ENCODE measurements around the gene SLC35C1. TPM values are rescaled to one million over a fixed set of nuclear protein-coding genes. Genes with fewer than 3 reads are reported as not detected.

Gene SLC35C1
- total RNA-seq, 1 donor from 2014 or later, result 24.7 TPM

- intact Hi-C loops (cut with DNase I), result no loop called here
- Histone ChIP-seq H3K27ac (no peak overlapping the region), H3K9me3 (no peaks in the 10 kb centered on the region), H3K27me3 (ENCODE audit: low read depth) (no peaks in the 10 kb centered on the region), H3K4me1 (peaks cover 27% of the 10 kb centered on the region), H3K36me3 (peaks cover 49% of the 10 kb centered on the region), H3K4me3 (no peak overlapping the region)
- DNase-seq (no peak), ATAC-seq (no peak)
- no peak for TF ChIP-seq CTCF (IDR thresholded peaks at IDR 0.05)
Observed at GRCh38 chr11:45811571-45812290, 6.8 kb downstream of the SLC35C1 start.

- DNase-seq (no peak), ATAC-seq (no peak)
- no peaks in the 10 kb centered on the region for H3K9me3 ChIP-seq
- H3K4me1 ChIP-seq, result peaks cover 15% of the 10 kb centered on the region
- no peaks in the 10 kb centered on the region for H3K27me3 ChIP-seq (ENCODE audit: low read depth)
- H3K36me3 ChIP-seq, result peaks cover 46% of the 10 kb centered on the region
- no peak overlapping the region for H3K27ac ChIP-seq
- intact Hi-C loops (cut with DNase I), result no loop called here
- TF ChIP-seq CTCF (IDR thresholded peaks at IDR 0.05), result no peak
- H3K4me3 ChIP-seq, result no peak overlapping the region
Observed at GRCh38 chr11:45812581-45813548, 7.9 kb downstream of the SLC35C1 start.

- peaks cover 20% of the 10 kb centered on the region for H3K36me3 ChIP-seq
- DNase-seq, result no peak
- H3K27ac ChIP-seq, result no peak overlapping the region
- no peaks in the 10 kb centered on the region for H3K27me3 ChIP-seq (ENCODE audit: low read depth)
- H3K4me1 ChIP-seq, result no peaks in the 10 kb centered on the region
- ATAC-seq, result no peak
- no peak overlapping the region for H3K4me3 ChIP-seq
- no peak for TF ChIP-seq CTCF (IDR thresholded peaks at IDR 0.05)
- intact Hi-C loops (cut with DNase I), result no loop called here
- no peaks in the 10 kb centered on the region for H3K9me3 ChIP-seq
Observed at GRCh38 chr11:45815747-45816146, 10.8 kb downstream of the SLC35C1 start.

GRCh38 chr11:45816614-45817013 lies 11.7 kb downstream of the SLC35C1 start:
- Histone ChIP-seq H3K27me3 (ENCODE audit: low read depth) (no peaks in the 10 kb centered on the region), H3K36me3 (peaks cover 11% of the 10 kb centered on the region), H3K4me3 (no peak overlapping the region), H3K4me1 (no peaks in the 10 kb centered on the region), H3K9me3 (no peaks in the 10 kb centered on the region), H3K27ac (no peak overlapping the region)
- TF ChIP-seq CTCF (IDR thresholded peaks at IDR 0.05), result no peak
- no peak for DNase-seq
- intact Hi-C loops (cut with DNase I), result no loop called here
- ATAC-seq, result peak in 1 of 2 donors; percentile 48

- H3K27me3 ChIP-seq (ENCODE audit: low read depth), result no peaks in the 10 kb centered on the region
- no peak for TF ChIP-seq CTCF (IDR thresholded peaks at IDR 0.05)
- no peaks in the 10 kb centered on the region for H3K9me3 ChIP-seq
- H3K36me3 ChIP-seq, result peaks cover 6% of the 10 kb centered on the region
- no peak overlapping the region for H3K27ac ChIP-seq
- intact Hi-C loops (cut with DNase I), result no loop called here
- no peak overlapping the region for H3K4me3 ChIP-seq
- no peak for DNase-seq
- no peak for ATAC-seq
- H3K4me1 ChIP-seq, result no peaks in the 10 kb centered on the region
Observed at GRCh38 chr11:45817191-45817590, 12.2 kb downstream of the SLC35C1 start.

Measured in lower lobe of right lung (tissue), 2 donors.